DND-41 (cell line): ENCODE data around the gene GABBR2.

Experiments
- EZH2 ChIP-seq: IDR thresholded peaks from 3 replicates; pipeline ENCODE4 v1.6.1; 2012; ENCODE audit warnings: borderline replicate concordance, low read depth, mild to moderate bottlenecking, moderate library complexity, low read length, inconsistent platforms; ENCODE audit not compliant: severe bottlenecking
- TF ChIP-seq, protein P1 (sequence below): IDR thresholded peaks from 2 replicates; pipeline ENCODE4 v1.5.1; 2012; ENCODE audit warnings: borderline replicate concordance, low read length, moderate library complexity, mild to moderate bottlenecking; ENCODE audit not compliant: poor library complexity, severe bottlenecking; ENCODE audit errors: extremely low read depth

- TF ChIP-seq, protein P1, sequence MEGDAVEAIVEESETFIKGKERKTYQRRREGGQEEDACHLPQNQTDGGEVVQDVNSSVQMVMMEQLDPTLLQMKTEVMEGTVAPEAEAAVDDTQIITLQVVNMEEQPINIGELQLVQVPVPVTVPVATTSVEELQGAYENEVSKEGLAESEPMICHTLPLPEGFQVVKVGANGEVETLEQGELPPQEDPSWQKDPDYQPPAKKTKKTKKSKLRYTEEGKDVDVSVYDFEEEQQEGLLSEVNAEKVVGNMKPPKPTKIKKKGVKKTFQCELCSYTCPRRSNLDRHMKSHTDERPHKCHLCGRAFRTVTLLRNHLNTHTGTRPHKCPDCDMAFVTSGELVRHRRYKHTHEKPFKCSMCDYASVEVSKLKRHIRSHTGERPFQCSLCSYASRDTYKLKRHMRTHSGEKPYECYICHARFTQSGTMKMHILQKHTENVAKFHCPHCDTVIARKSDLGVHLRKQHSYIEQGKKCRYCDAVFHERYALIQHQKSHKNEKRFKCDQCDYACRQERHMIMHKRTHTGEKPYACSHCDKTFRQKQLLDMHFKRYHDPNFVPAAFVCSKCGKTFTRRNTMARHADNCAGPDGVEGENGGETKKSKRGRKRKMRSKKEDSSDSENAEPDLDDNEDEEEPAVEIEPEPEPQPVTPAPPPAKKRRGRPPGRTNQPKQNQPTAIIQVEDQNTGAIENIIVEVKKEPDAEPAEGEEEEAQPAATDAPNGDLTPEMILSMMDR, result no peak
- TF ChIP-seq EZH2, result no peak
These were observed 170.5 kb downstream of the GABBR2 start for GRCh38 chr9:98538203-98538602.
